Subcutaneous abdominal adipose tissue (tissue), 5 donors: Measurements from ENCODE around the gene SESTD1.

ENCODE experiments used
- H3K27ac ChIP-seq: one replicate; pipeline ENCODE4 v1.7.0; 2013; ENCODE audit warnings: low read depth, mild to moderate bottlenecking, inconsistent platforms, low read length, moderate library complexity
- H3K27me3 ChIP-seq, 5 donors: one replicate each; pipeline ENCODE4 v1.7.0; 2013; ENCODE audit warnings: low read length in 5 of 5, inconsistent platforms in 1 of 5; ENCODE audit not compliant: control insufficient read depth in 5 of 5, insufficient read depth in 4 of 5
- H3K36me3 ChIP-seq, 5 donors: one replicate each; pipeline ENCODE4 v1.7.0; 2013; ENCODE audit warnings: low read length in 5 of 5; ENCODE audit not compliant: control insufficient read depth in 5 of 5, insufficient read depth in 5 of 5
- H3K4me1 ChIP-seq, 5 donors: one replicate each; pipeline ENCODE4 v1.7.0; 2013; ENCODE audit warnings: low read length in 5 of 5, mild to moderate bottlenecking in 3 of 5, moderate library complexity in 1 of 5; ENCODE audit not compliant: control insufficient read depth in 5 of 5, insufficient read depth in 5 of 5
- H3K4me3 ChIP-seq, 5 donors: one replicate each; pipeline ENCODE4 v1.7.0; 2013; ENCODE audit warnings: low read length in 5 of 5, low read depth in 1 of 5
- H3K9ac ChIP-seq, 5 donors: one replicate each; pipeline ENCODE4 v1.7.0; 2013; ENCODE audit warnings: low read length in 5 of 5, mild to moderate bottlenecking in 4 of 5, moderate library complexity in 3 of 5
- H3K9me3 ChIP-seq, 5 donors: one replicate each; pipeline ENCODE4 v1.7.0; 2013; ENCODE audit warnings: low read length in 5 of 5; ENCODE audit not compliant: control insufficient read depth in 5 of 5
- donor health status: healthy.
- donor health status: healthy.
- donor health status: healthy.
- donor health status: healthy.
- donor health status: healthy.

SESTD1 gene

GRCh38 chr2:179174240-179174639 is 90.4 kb downstream of the SESTD1 start:
- Histone ChIP-seq H3K27ac (no peak overlapping the region), H3K4me1 (no peaks in the 10 kb centered on the region), H3K9me3 (no peaks in the 10 kb centered on the region), H3K27me3 (no peaks in the 10 kb centered on the region), H3K4me3 (no peak overlapping the region), H3K9ac (no peak overlapping the region), H3K36me3 (peaks cover 20 to 63% (median 32%) of the 10 kb centered on the region in 5 donors)

DNA sequence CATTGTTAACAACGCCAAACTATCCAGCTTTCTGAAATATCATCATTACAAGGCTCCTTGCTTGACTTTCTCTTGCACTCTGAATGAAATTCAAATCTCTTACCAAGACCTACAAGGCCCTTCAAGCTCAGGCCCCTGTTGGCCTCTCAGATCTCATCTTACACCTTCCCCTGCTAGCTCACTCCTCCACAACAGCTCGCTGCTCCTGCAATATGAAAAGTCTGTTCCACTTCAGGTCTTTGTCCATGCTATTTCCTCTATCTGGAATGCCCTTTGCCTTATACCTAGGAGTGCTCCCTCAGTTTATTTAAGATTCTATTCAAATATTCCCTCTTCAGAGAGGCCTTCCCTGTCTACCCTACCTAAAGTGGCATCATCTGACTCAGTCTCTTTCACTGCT is 91.7 kb downstream of the SESTD1 start:
- no peak overlapping the region for H3K4me3 ChIP-seq
- H3K9ac ChIP-seq = no peak overlapping the region
- H3K9me3 ChIP-seq = no peaks in the 10 kb centered on the region
- no peaks in the 10 kb centered on the region for H3K27me3 ChIP-seq
- H3K4me1 ChIP-seq = no peaks in the 10 kb centered on the region
- H3K27ac ChIP-seq = no peak overlapping the region
- H3K36me3 ChIP-seq = peaks cover 14 to 67% (median 32%) of the 10 kb centered on the region in 5 donors

DNA sequence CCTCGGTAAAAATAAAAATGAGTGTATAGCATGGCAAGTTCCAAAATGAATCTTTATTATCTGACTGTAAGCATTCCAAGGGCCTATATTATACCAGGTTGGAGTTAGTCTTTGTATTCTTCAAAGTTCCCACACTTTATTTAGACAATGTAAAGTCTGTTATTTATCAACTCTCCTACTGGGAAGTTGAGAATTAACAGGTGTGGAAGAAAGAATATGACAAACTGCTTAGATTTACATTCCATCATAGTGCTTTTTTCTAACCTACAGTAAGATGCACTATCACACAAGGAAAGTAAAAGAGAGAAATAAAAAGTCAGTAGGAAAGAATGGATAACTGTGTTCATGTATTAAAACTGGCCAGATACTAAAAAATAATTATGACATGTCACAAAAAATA is 93.3 kb downstream of the SESTD1 start:
- Histone ChIP-seq H3K36me3 (peaks cover 14 to 63% (median 33%) of the 10 kb centered on the region in 5 donors), H3K4me1 (no peaks in the 10 kb centered on the region), H3K9me3 (no peaks in the 10 kb centered on the region), H3K4me3 (no peak overlapping the region), H3K9ac (no peak overlapping the region), H3K27ac (no peak overlapping the region), H3K27me3 (no peaks in the 10 kb centered on the region)

DNA sequence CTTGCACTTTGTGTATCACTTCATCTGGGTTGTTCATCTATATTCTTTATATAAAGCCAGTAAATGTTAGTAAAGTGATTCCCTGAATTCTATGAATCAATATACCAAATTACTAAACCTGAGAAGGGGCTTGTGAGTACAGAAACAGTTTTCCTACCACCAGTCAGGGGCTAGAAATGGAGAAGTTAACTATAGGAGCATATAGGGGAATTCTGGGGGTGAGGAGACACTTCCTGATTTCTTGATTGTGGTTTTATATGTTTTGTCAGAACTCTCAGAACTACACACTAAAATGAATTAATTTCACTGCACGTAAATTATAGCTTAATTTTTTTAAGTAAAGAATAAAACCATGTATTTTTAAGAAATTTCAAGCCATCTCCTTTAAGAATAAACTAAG is 93.7 kb downstream of the SESTD1 start:
- H3K4me3 ChIP-seq = no peak overlapping the region
- peaks cover 9 to 58% (median 30%) of the 10 kb centered on the region in 5 donors for H3K36me3 ChIP-seq
- H3K27ac ChIP-seq = no peak overlapping the region
- H3K4me1 ChIP-seq = no peaks in the 10 kb centered on the region
- no peaks in the 10 kb centered on the region for H3K27me3 ChIP-seq
- H3K9me3 ChIP-seq = no peaks in the 10 kb centered on the region
- no peak overlapping the region for H3K9ac ChIP-seq

DNA sequence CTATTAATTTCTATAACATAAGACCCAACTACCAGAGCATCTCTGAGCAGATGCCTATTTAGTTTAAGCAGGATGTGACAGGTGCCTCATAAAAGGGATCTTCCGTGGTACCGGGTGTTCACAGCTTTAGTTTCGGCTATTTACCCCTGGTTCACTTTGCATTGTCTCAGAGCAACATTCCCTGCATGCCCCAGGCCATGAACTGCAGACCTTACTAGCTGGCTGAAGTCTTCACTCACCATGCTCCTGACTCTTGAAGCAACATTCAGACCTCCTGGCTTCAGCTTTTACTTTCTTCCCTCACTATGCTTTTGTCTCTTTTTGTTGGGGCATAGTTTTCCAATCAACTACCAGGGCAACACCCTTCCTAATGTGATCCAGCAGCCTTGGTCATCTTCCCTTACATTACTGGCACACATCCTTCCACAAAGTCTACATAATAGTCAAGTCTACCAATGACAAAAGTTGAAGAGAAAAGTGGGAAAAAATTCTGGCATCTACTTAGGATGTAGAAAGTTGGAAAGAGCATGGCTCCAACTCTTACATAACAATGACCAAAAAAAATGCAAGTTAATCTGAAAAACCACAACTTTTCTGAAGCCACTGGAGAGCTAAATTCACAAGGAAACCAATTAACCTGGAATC is 99.2 kb downstream of the SESTD1 start:
- no peak overlapping the region for H3K27ac ChIP-seq
- H3K27me3 ChIP-seq = no peaks in the 10 kb centered on the region
- H3K9me3 ChIP-seq = no peaks in the 10 kb centered on the region
- H3K9ac ChIP-seq = no peak overlapping the region
- H3K4me1 ChIP-seq = peaks cover 0 to 5% (median 0%) of the 10 kb centered on the region in 5 donors
- no peak overlapping the region for H3K4me3 ChIP-seq
- H3K36me3 ChIP-seq = peaks cover 10 to 47% (median 26%) of the 10 kb centered on the region in 5 donors

DNA sequence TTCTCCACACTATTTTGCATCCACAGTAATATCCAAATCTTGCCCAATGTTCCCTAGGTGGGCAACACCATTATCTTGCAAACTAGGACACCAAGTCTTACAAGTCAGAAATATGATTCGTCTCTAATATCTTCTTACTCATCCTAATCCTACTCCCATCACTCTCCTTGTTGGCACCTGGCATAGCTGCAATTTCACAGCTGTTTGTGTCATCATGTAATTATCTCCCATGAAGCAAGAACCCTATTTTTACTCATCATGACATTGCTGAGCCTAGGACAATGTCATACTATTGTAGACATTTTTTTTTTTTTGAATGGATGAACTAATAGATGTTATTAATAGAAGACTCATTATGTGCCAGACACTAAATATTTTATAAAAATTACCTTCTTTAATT is 123.4 kb downstream of the SESTD1 start:
- H3K27ac ChIP-seq = no peak overlapping the region
- no peak overlapping the region for H3K4me3 ChIP-seq
- no peaks in the 10 kb centered on the region for H3K9me3 ChIP-seq
- H3K9ac ChIP-seq = no peak overlapping the region
- H3K4me1 ChIP-seq = peaks cover 0 to 4% (median 0%) of the 10 kb centered on the region in 5 donors
- H3K27me3 ChIP-seq = no peaks in the 10 kb centered on the region
- H3K36me3 ChIP-seq = peaks cover 38 to 66% (median 53%) of the 10 kb centered on the region in 5 donors

GRCh38 chr2:179140571-179140970 is 124.1 kb downstream of the SESTD1 start:
- H3K9ac ChIP-seq = no peak overlapping the region
- no peaks in the 10 kb centered on the region for H3K9me3 ChIP-seq
- no peaks in the 10 kb centered on the region for H3K27me3 ChIP-seq
- H3K4me1 ChIP-seq = peaks cover 0 to 4% (median 0%) of the 10 kb centered on the region in 5 donors
- H3K27ac ChIP-seq = no peak overlapping the region
- no peak overlapping the region for H3K4me3 ChIP-seq
- H3K36me3 ChIP-seq = peaks cover 38 to 64% (median 51%) of the 10 kb centered on the region in 5 donors

GRCh38 chr2:179139506-179139905 is 125.1 kb downstream of the SESTD1 start:
- Histone ChIP-seq H3K9me3 (no peaks in the 10 kb centered on the region), H3K27ac (no peak overlapping the region), H3K4me1 (peaks cover 0 to 4% (median 0%) of the 10 kb centered on the region in 5 donors), H3K9ac (no peak overlapping the region), H3K36me3 (peaks cover 38 to 59% (median 46%) of the 10 kb centered on the region in 5 donors), H3K27me3 (no peaks in the 10 kb centered on the region), H3K4me3 (no peak overlapping the region)

GRCh38 chr2:179137200-179137759 is 127.4 kb downstream of the SESTD1 start:
- peaks cover 30 to 53% (median 38%) of the 10 kb centered on the region in 5 donors for H3K36me3 ChIP-seq
- no peak overlapping the region for H3K4me3 ChIP-seq
- H3K27ac ChIP-seq = no peak overlapping the region
- no peaks in the 10 kb centered on the region for H3K9me3 ChIP-seq
- peaks cover 0 to 4% (median 0%) of the 10 kb centered on the region in 5 donors for H3K4me1 ChIP-seq
- no peaks in the 10 kb centered on the region for H3K27me3 ChIP-seq
- no peak overlapping the region for H3K9ac ChIP-seq

DNA sequence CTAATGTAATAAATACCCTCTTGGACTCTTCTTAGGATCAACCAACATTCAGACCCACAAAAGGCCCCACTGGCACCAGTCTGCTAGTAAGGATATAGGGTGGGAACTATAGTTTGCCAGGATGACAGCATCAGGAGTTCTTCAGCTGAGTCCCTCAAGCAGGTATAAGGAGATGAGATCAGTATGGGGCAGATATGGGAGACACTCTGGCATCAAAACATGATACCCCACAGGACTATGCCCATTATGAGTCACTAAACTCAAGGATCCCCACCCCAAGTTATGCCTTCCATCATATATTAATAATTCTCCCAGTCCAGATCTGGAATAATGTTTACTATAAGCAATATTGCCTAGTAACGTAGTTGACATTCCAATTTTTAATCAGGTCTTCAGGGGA is 131.6 kb downstream of the SESTD1 start:
- Histone ChIP-seq H3K4me3 (no peak overlapping the region), H3K36me3 (peaks cover 11 to 34% (median 14%) of the 10 kb centered on the region in 5 donors), H3K27ac (no peak overlapping the region), H3K27me3 (no peaks in the 10 kb centered on the region), H3K4me1 (peaks cover 0 to 4% (median 0%) of the 10 kb centered on the region in 5 donors), H3K9me3 (no peaks in the 10 kb centered on the region), H3K9ac (no peak overlapping the region)
